HepG2 (cell line): ENCODE measurements around the gene ARHGAP21. TPM values are rescaled to one million over a fixed set of nuclear protein-coding genes. Genes with fewer than 3 reads are reported as not detected.

ENCODE experiments used
- ATAC-seq: fragments of 200-7000 bp; cut with Tn5 transposase; 3 replicates; pipeline ENCODE4 v1.9.1; 2020; ENCODE audit warnings: mild to moderate bottlenecking, moderate library complexity
- BruUV-seq: library from RNA; stranded (reverse); fragments of 400-500 nt; replicated peaks from 2 replicates; lab custom pipeline; 2021; lab: Mats Ljungman, UMichigan
- CTCF ChIA-PET: fragments of 300-600 bp; formaldehyde crosslinking; extraction: SDS; loops from one replicate; lab custom pipeline; 2021; ENCODE audit warnings: low total read pairs, inconsistent platforms, low intra/inter-chr PET ratio; lab: Yijun Ruan, JAX
- POLR2A ChIA-PET: fragments of 350-600 bp; sonication (Branson Sonifier 250); formaldehyde crosslinking; loops from one replicate; lab custom pipeline; 2020; ENCODE audit warnings: antibody characterized with exemption, inconsistent platforms; lab: Yijun Ruan, JAX
- DNase-seq: peaks from one replicate; pipeline ENCODE4 v3.0.0-alpha.2; 2015; ENCODE audit warnings: low spot score
- FAIRE-seq: peaks from 3 replicates; lab custom pipeline; 2011; peaks lifted over from hg19 to GRCh38; lab: Jason Lieb, UNC
- H2AFZ ChIP-seq: one replicate; pipeline ENCODE4 v1.6.1; 2011; ENCODE audit warnings: low read length, inconsistent platforms
- H3K27ac ChIP-seq: fragments of 300-600 bp; 3 replicates; pipeline ENCODE4 v1.8.0; 2011; ENCODE audit warnings: mixed run types, mild to moderate bottlenecking, mixed read lengths, low read length, inconsistent platforms; ENCODE audit not compliant: insufficient read depth; ENCODE audit errors: extremely low read length
- H3K27me3 ChIP-seq, 2 experiments: fragments of 200-600 bp in 1 of 2; 2 replicates in 1 of 2; 3 replicates in 1 of 2; pipeline versions ENCODE4 v1.6.0 to v1.8.0; 2011; ENCODE audit warnings: low read length in 2 of 2, mild to moderate bottlenecking in 2 of 2, moderate library complexity in 2 of 2, inconsistent platforms in 1 of 2; ENCODE audit not compliant: insufficient read depth in 2 of 2, control insufficient read depth in 1 of 2
- H3K36me3 ChIP-seq, 2 experiments: fragments of 200-600 bp in 1 of 2; replicated peaks in 1 of 2; 2 replicates in 1 of 2; 3 replicates in 1 of 2; pipeline versions ENCODE4 v1.5.1 to v1.8.0; 2011; ENCODE audit warnings: low read length in 2 of 2, inconsistent platforms in 1 of 2; ENCODE audit not compliant: insufficient read depth in 2 of 2, control insufficient read depth in 1 of 2
- H3K4me1 ChIP-seq: 2 replicates; pipeline ENCODE4 v1.5.1; 2012; ENCODE audit warnings: low read length, inconsistent platforms; ENCODE audit not compliant: insufficient read depth
- H3K4me2 ChIP-seq: 2 replicates; pipeline ENCODE4 v1.6.0; 2011; ENCODE audit warnings: low read depth, low read length, inconsistent platforms
- H3K4me3 ChIP-seq, 3 experiments: fragments of 200-600 bp in 1 of 3; sonication (generic), shearing (Covaris generic) in 1 of 3; replicated peaks in 1 of 3; 2 replicates each; pipeline ENCODE4 v1.5.1; 2011 to 2016; ENCODE audit warnings: low read length in 3 of 3, inconsistent platforms in 2 of 3, low read depth in 2 of 3, mild to moderate bottlenecking in 2 of 3, control low read depth in 1 of 3, mixed read lengths in 1 of 3; ENCODE audit not compliant: insufficient read depth in 1 of 3
- H3K79me2 ChIP-seq: one replicate; pipeline ENCODE4 v1.6.1; 2011; ENCODE audit warnings: low read length, inconsistent platforms; ENCODE audit not compliant: insufficient read depth
- H3K9ac ChIP-seq: 2 replicates; pipeline ENCODE4 v1.6.0; 2011; ENCODE audit warnings: mild to moderate bottlenecking, low read depth, low read length, inconsistent platforms; ENCODE audit not compliant: insufficient read depth
- H3K9me3 ChIP-seq: 2 replicates; pipeline ENCODE4 v1.5.1; 2012; ENCODE audit warnings: mild to moderate bottlenecking, low read length
- H4K20me1 ChIP-seq: 2 replicates; pipeline ENCODE4 v1.6.0; 2011; ENCODE audit warnings: inconsistent platforms, mild to moderate bottlenecking, low read length, moderate library complexity; ENCODE audit not compliant: insufficient read depth
- ARID4A ChIP-seq: sonication (generic); formaldehyde crosslinking; IDR thresholded peaks from 2 replicates; pipeline ENCODE4 v1.5.0; 2020; ENCODE audit warnings: mild to moderate bottlenecking, missing genetic modification reagents, borderline replicate concordance
- FOXA3 ChIP-seq: IDR thresholded peaks from 2 replicates; pipeline ENCODE4 v1.6.1; 2016; ENCODE audit warnings: missing genetic modification reagents, missing compliant biosample characterization
- GATAD1 ChIP-seq: IDR thresholded peaks from 2 replicates; pipeline ENCODE4 v1.6.1; 2016; ENCODE audit warnings: missing genetic modification reagents, missing compliant biosample characterization
- KAT7 ChIP-seq: IDR thresholded peaks from 2 replicates; pipeline ENCODE4 v1.6.1; 2018; ENCODE audit warnings: borderline replicate concordance, missing compliant biosample characterization
- NFE2L1 ChIP-seq: sonication (generic); formaldehyde crosslinking; IDR thresholded peaks from 2 replicates; pipeline ENCODE4 v1.4.0; 2020; ENCODE audit warnings: missing genetic modification reagents, mild to moderate bottlenecking, borderline replicate concordance
- PHF21A ChIP-seq: sonication (generic); formaldehyde crosslinking; IDR thresholded peaks from 2 replicates; pipeline ENCODE4 v1.5.0; 2020; ENCODE audit warnings: mild to moderate bottlenecking, missing genetic modification reagents
- ZNF326 ChIP-seq: sonication (generic); formaldehyde crosslinking; IDR thresholded peaks from 2 replicates; pipeline ENCODE4 v1.4.0; 2020; ENCODE audit warnings: missing genetic modification reagents, borderline replicate concordance
- ZNF569 ChIP-seq: sonication (generic); formaldehyde crosslinking; IDR thresholded peaks from 2 replicates; pipeline ENCODE4 v1.5.0; 2020; ENCODE audit warnings: mild to moderate bottlenecking, missing genetic modification reagents, moderate library complexity, borderline replicate concordance
- ZNF703 ChIP-seq: sonication (generic); formaldehyde crosslinking; IDR thresholded peaks from 2 replicates; pipeline ENCODE4 v1.5.1; 2020; ENCODE audit warnings: missing genetic modification reagents, mild to moderate bottlenecking, moderate library complexity, borderline replicate concordance
- whole genome bisulfite sequencing: methylation state at CpG from one replicate; pipeline ENCODE4 v1.1.6; 2017; ENCODE audit warnings: low lambda C conversion rate; 5-methylcytosine and 5-hydroxymethylcytosine counted together
- in situ Hi-C: cut with HindIII; loops from 2 replicates; pipeline ENCODE4 v1.10.0; 2017; ENCODE audit warnings: low pct_unique_long_range_greater_than_20kb; ENCODE audit not compliant: extremely low pct_ligation_motif_present
- intact Hi-C: fragments of 100-400 bp; cut with micrococcal nuclease; formaldehyde crosslinking; loops from one replicate; pipeline ENCODE4 v1.10.0; 2022; ENCODE audit not compliant: unreplicated experiment
- polyA plus RNA-seq, 8 experiments: library from polyadenylated mRNA; depleted of rRNA in 3 of 8; stranded (reverse) in 7 of 8; unstranded in 1 of 8; fragments of >200 nt; fragmentation: Illumina TruSeq in 4 of 8; extraction: Trizol in 4 of 8; gene quantifications; 2 replicates each; pipeline versions ENCODE4 v1.2.1 to v1.2.3, GENCODE V29; 2011 to 2016; ENCODE audit warnings: low read depth in 4 of 8, missing spikeins in 1 of 8, mixed read lengths in 1 of 8; ENCODE audit not compliant: insufficient read depth in 1 of 8
- total RNA-seq, 5 experiments: library from RNA; depleted of rRNA; stranded (reverse); fragments of >200 nt; fragmentation: Illumina TruSeq; extraction: Trizol; gene quantifications; 2 replicates each; pipeline ENCODE4 v1.2.3, GENCODE V29; 2016; ENCODE audit warnings: low read depth in 1 of 5

The ARHGAP21 gene
- total and polyA plus RNA-seq, 2 of the 13 experiments (the other 11 are each of a cell fraction or from before 2014, with no cell fraction given): 23.9 to 26.6 TPM

GRCh38 chr10:24616536-24616935, 107.2 kb downstream of the ARHGAP21 start:
- no peak overlapping the region for H3K27ac ChIP-seq
- H3K79me2 ChIP-seq: no peaks in the 10 kb centered on the region
- CTCF ChIA-PET: no interaction called here
- no peaks in the 10 kb centered on the region for H4K20me1 ChIP-seq
- no peaks in the 10 kb centered on the region for H3K9me3 ChIP-seq
- POLR2A ChIA-PET: no interaction called here
- BruUV-seq: no TSS peak
- 97% methylated on average over 3 of the region's 3 CpGs for WGBS
- H3K9ac ChIP-seq: no peak overlapping the region
- FAIRE-seq (no peak), ATAC-seq (no peak), DNase-seq (no peak)
- H2AFZ ChIP-seq: no peak overlapping the region
- TF ChIP-seq ARID4A (no peak), ZNF703 (CRISPR knock-in tag) (no peak), ZNF326 (CRISPR knock-in tag) (no peak), NFE2L1 (no peak), PHF21A (CRISPR knock-in tag) (no peak), GATAD1 (CRISPR knock-in tag) (no peak), ZNF569 (no peak), KAT7 (CRISPR knock-in tag) (no peak), FOXA3 (CRISPR knock-in tag) (no peak)
- H3K4me3 ChIP-seq: no peak overlapping the region
- no peak overlapping the region for H3K4me2 ChIP-seq
- in situ Hi-C loops: loop anchor here (10.0 kb wide), 1 partner anchor 608 kb away; no protein-coding TSS in a partner anchor
- H3K4me1 ChIP-seq: no peaks in the 10 kb centered on the region
- no peaks in the 10 kb centered on the region for H3K27me3 ChIP-seq
- H3K36me3 ChIP-seq: peaks cover 4 to 22% of the 10 kb centered on the region in 2 experiments; a peak in 3 of 5 replicates
- intact Hi-C loops: loop anchor here (2.0 kb wide), 1 partner anchor 610 kb away; no protein-coding TSS in a partner anchor
